IMR-90 (cell line): ENCODE measurements around the gene LTO1. TPM values are rescaled to one million over a fixed set of nuclear protein-coding genes. Genes with fewer than 3 reads are reported as not detected.
A peak's percentile ranks its signal among the peaks of the same experiment; 100 is the strongest.

Experiments
- ATAC-seq: fragments of 200-7000 bp; cut with Tn5 transposase; 2 replicates; pipeline ENCODE4 v1.9.1; 2020; ENCODE audit warnings: low read depth, mild to moderate bottlenecking, moderate library complexity
- BruUV-seq: library from RNA; stranded (reverse); fragments of 400-500 nt; replicated peaks from 2 replicates; lab custom pipeline; 2021; lab: Mats Ljungman, UMichigan
- CTCF ChIA-PET: fragments of 300-600 bp; formaldehyde crosslinking; extraction: SDS; loops from one replicate; lab custom pipeline; 2021; ENCODE audit warnings: antibody characterized with exemption; lab: Yijun Ruan, JAX
- POLR2A ChIA-PET: fragments of 300-600 bp; sonication (Branson Sonifier 250); formaldehyde crosslinking; loops from one replicate; lab custom pipeline; 2022; ENCODE audit warnings: antibody characterized with exemption; ENCODE audit not compliant: unreplicated experiment; lab: Charles Lee
- DNase-seq: peaks from one replicate; pipeline ENCODE4 v3.0.0; 2013
- H2AFZ ChIP-seq: replicated peaks from 2 replicates; pipeline ENCODE3; 2013; ENCODE audit warnings: low read length, mild to moderate bottlenecking; ENCODE audit not compliant: poor library complexity
- H2AK5ac ChIP-seq: 2 replicates; pipeline ENCODE4 v1.6.1; 2013; ENCODE audit warnings: low read depth, low read length, inconsistent platforms
- H2AK9ac ChIP-seq: replicated peaks from 2 replicates; pipeline ENCODE3; 2013; ENCODE audit warnings: mild to moderate bottlenecking, low read depth, low read length, moderate library complexity; ENCODE audit not compliant: poor library complexity
- H2BK120ac ChIP-seq: 2 replicates; pipeline ENCODE4 v1.6.1; 2013; ENCODE audit warnings: low read depth, low read length, inconsistent platforms
- H2BK15ac ChIP-seq: 3 replicates; pipeline ENCODE4 v1.6.1; 2013; ENCODE audit warnings: low read depth, low read length, inconsistent platforms
- H2BK20ac ChIP-seq: 2 replicates; pipeline ENCODE4 v1.6.1; 2013; ENCODE audit warnings: low read depth, mild to moderate bottlenecking, inconsistent platforms, low read length, moderate library complexity
- H2BK5ac ChIP-seq: 2 replicates; pipeline ENCODE4 v1.6.1; 2013; ENCODE audit warnings: mild to moderate bottlenecking, low read depth, low read length, inconsistent platforms; ENCODE audit not compliant: poor library complexity, severe bottlenecking
- H3K14ac ChIP-seq: replicated peaks from 2 replicates; pipeline ENCODE4 v1.6.1; 2013; ENCODE audit warnings: low read depth, low read length, inconsistent platforms
- H3K18ac ChIP-seq: 2 replicates; pipeline ENCODE4 v1.6.1; 2013; ENCODE audit warnings: low read depth, low read length, control low read depth
- H3K23ac ChIP-seq: 2 replicates; pipeline ENCODE4 v1.6.1; 2013; ENCODE audit warnings: low read depth, low read length, inconsistent platforms
- H3K27ac ChIP-seq: 2 replicates; pipeline ENCODE4 v1.5.1; 2013; ENCODE audit warnings: mild to moderate bottlenecking, control low read depth, low read length; ENCODE audit not compliant: insufficient read depth
- H3K27me3 ChIP-seq: 2 replicates; pipeline ENCODE4 v1.6.1; 2013; ENCODE audit warnings: low read length; ENCODE audit not compliant: control insufficient read depth, insufficient read depth
- H3K36me3 ChIP-seq: 2 replicates; pipeline ENCODE4 v1.6.1; 2013; ENCODE audit warnings: low read length, mixed read lengths; ENCODE audit not compliant: control insufficient read depth, insufficient read depth
- H3K4ac ChIP-seq: 2 replicates; pipeline ENCODE4 v1.6.1; 2013; ENCODE audit warnings: low read depth, low read length, inconsistent platforms
- H3K4me1 ChIP-seq: 2 replicates; pipeline ENCODE4 v1.6.1; 2013; ENCODE audit warnings: low read length, mixed read lengths; ENCODE audit not compliant: control insufficient read depth, insufficient read depth
- H3K4me2 ChIP-seq: 2 replicates; pipeline ENCODE4 v1.6.1; 2013; ENCODE audit warnings: low read depth, mild to moderate bottlenecking, control low read depth, low read length, moderate library complexity
- H3K4me3 ChIP-seq: 2 replicates; pipeline ENCODE4 v1.5.1; 2013; ENCODE audit warnings: low read depth, mild to moderate bottlenecking, control low read depth, low read length, moderate library complexity; ENCODE audit not compliant: insufficient read depth
- H3K56ac ChIP-seq: 2 replicates; pipeline ENCODE4 v1.6.1; 2013; ENCODE audit warnings: low read length, inconsistent platforms; ENCODE audit not compliant: insufficient read depth; ENCODE audit errors: extremely low read depth
- H3K79me1 ChIP-seq, 2 experiments: 2 replicates each; pipeline ENCODE4 v1.6.1; 2013; ENCODE audit warnings: low read length in 2 of 2, inconsistent platforms in 1 of 2, low read depth in 1 of 2
- H3K9ac ChIP-seq: 2 replicates; pipeline ENCODE4 v1.6.1; 2013; ENCODE audit warnings: low read depth, low read length, control low read depth
- H3K9me1 ChIP-seq: 2 replicates; pipeline ENCODE4 v1.6.1; 2013; ENCODE audit warnings: low read length, inconsistent platforms; ENCODE audit not compliant: insufficient read depth
- H3K9me3 ChIP-seq: 2 replicates; pipeline ENCODE4 v1.6.1; 2013; ENCODE audit warnings: low read length; ENCODE audit not compliant: control insufficient read depth, insufficient read depth
- H4K20me1 ChIP-seq: 2 replicates; pipeline ENCODE4 v1.6.1; 2013; ENCODE audit warnings: low read length, inconsistent platforms; ENCODE audit not compliant: insufficient read depth
- H4K5ac ChIP-seq: 2 replicates; pipeline ENCODE4 v1.6.1; 2013; ENCODE audit warnings: mild to moderate bottlenecking, low read depth, low read length, control low read depth
- H4K8ac ChIP-seq, 2 experiments: 2 replicates each; pipeline ENCODE4 v1.6.1; 2013; ENCODE audit warnings: low read depth in 2 of 2, low read length in 2 of 2, control low read depth in 1 of 2, inconsistent platforms in 1 of 2
- H4K91ac ChIP-seq: 2 replicates; pipeline ENCODE4 v1.6.1; 2013; ENCODE audit warnings: low read depth, low read length, inconsistent platforms; ENCODE audit not compliant: insufficient read depth
- FOS ChIP-seq: fragments of 150-350 bp; IDR thresholded peaks from 2 replicates; pipeline ENCODE4 v1.6.1; 2016; ENCODE audit warnings: low read depth, low read length
- MAZ ChIP-seq: IDR thresholded peaks from 2 replicates; pipeline ENCODE4 v1.6.1; 2012; ENCODE audit warnings: low read depth, mild to moderate bottlenecking, low read length, improper control_type of control experiment, moderate library complexity, borderline replicate concordance
- MXI1 ChIP-seq: IDR thresholded peaks from 2 replicates; pipeline ENCODE4 v1.6.1; 2012; ENCODE audit warnings: low read depth, mild to moderate bottlenecking, low read length, moderate library complexity, borderline replicate concordance
- WGBS, 2 experiments: methylation state at CpG; one replicate each; pipeline versions ENCODE4 v1.1.5 to v1.1.7; 2013; ENCODE audit warnings: missing lambda C conversion rate in 2 of 2; ENCODE audit not compliant: insufficient read length in 1 of 2; ENCODE audit errors: extremely low coverage in 2 of 2; 5-methylcytosine and 5-hydroxymethylcytosine counted together
- dilution Hi-C: fragments of 300-500 bp; cut with HindIII; formaldehyde crosslinking; loops from one replicate; pipeline ENCODE4 v1.14.3; 2018; ENCODE audit warnings: low sequenced_read_pairs; ENCODE audit not compliant: unreplicated experiment
- in situ Hi-C: fragments of 300-500 bp; cut with MboI; formaldehyde crosslinking; loops from 3 replicates; pipeline ENCODE4 v1.14.3; 2019; ENCODE audit warnings: low sequenced_read_pairs, inconsistent platforms, mixed read lengths
- intact Hi-C: fragments of 100-400 bp; cut with micrococcal nuclease; formaldehyde crosslinking; loops from 2 replicates; pipeline ENCODE4 v1.10.0; 2022
- polyA plus RNA-seq, 3 experiments: library from polyadenylated mRNA; depleted of rRNA; stranded (reverse); fragments of >200 nt; gene quantifications; 2 replicates each; pipeline ENCODE4 v1.2.3, GENCODE V29; 2012; ENCODE audit warnings: low replicate concordance in 1 of 3
- total RNA-seq: library from RNA; depleted of rRNA; stranded (reverse); fragments of >200 nt; gene quantifications from 2 replicates; pipeline ENCODE4 v1.2.3, GENCODE V29; 2012
- TF ChIP-seq, protein P1 (sequence below): conservative IDR thresholded peaks from 2 replicates; pipeline ENCODE4 v1.5.1; 2012; ENCODE audit warnings: mild to moderate bottlenecking, low read depth, low read length, improper control_type of control experiment

LTO1 gene
- total and polyA plus RNA-seq, 2 of the 4 experiments (the other 2 are of a cell fraction) = 8.2 to 23.5 TPM

GRCh38 chr11:69647390-69647748 lies 27.8 kb downstream of the LTO1 start:
- Histone ChIP-seq H4K8ac (peak overlapping the region in 1 of 2 experiments; percentile 36; a peak in 1 of 4 replicates), H3K4me2 (no peak overlapping the region), H3K18ac (no peak overlapping the region), H3K4me1 (peaks cover 21% of the 10 kb centered on the region), H3K9me3 (no peaks in the 10 kb centered on the region), H4K20me1 (peaks cover 93% of the 10 kb centered on the region), H2BK5ac (peak overlapping the region; percentile 14), H3K4me3 (no peak overlapping the region), H2AFZ (no peak overlapping the region), H3K23ac (peak overlapping the region; percentile 8; the same call in 1 of the 2 replicates), H3K14ac (no peak overlapping the region), H3K9ac (no peak overlapping the region), H2AK9ac (peak overlapping the region; percentile 60), H2AK5ac (no peak overlapping the region), H4K91ac (no peak overlapping the region), H4K5ac (no peak overlapping the region), H3K36me3 (peaks cover 84% of the 10 kb centered on the region), H3K27ac (no peak overlapping the region), H3K56ac (no peak overlapping the region), H2BK120ac (no peak overlapping the region), H3K9me1 (no peaks in the 10 kb centered on the region; the same call in 1 of the 2 replicates), H2BK15ac (no peak overlapping the region), H3K79me1 (peaks cover 21 to 81% of the 10 kb centered on the region in 2 experiments), H3K4ac (no peak overlapping the region), H2BK20ac (no peak overlapping the region), H3K27me3 (no peaks in the 10 kb centered on the region)
- DNase-seq (no peak), ATAC-seq (no peak)
- no peak for TF ChIP-seq FOS
- no peak for TF ChIP-seq MXI1
- TF ChIP-seq, protein P1, sequence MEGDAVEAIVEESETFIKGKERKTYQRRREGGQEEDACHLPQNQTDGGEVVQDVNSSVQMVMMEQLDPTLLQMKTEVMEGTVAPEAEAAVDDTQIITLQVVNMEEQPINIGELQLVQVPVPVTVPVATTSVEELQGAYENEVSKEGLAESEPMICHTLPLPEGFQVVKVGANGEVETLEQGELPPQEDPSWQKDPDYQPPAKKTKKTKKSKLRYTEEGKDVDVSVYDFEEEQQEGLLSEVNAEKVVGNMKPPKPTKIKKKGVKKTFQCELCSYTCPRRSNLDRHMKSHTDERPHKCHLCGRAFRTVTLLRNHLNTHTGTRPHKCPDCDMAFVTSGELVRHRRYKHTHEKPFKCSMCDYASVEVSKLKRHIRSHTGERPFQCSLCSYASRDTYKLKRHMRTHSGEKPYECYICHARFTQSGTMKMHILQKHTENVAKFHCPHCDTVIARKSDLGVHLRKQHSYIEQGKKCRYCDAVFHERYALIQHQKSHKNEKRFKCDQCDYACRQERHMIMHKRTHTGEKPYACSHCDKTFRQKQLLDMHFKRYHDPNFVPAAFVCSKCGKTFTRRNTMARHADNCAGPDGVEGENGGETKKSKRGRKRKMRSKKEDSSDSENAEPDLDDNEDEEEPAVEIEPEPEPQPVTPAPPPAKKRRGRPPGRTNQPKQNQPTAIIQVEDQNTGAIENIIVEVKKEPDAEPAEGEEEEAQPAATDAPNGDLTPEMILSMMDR = no peak
- TF ChIP-seq MAZ = no peak
- 74% methylated on average over 4 of the region's 11 CpGs; no CpG with 5 or more reads in 1 of the 2 experiments for WGBS, 2 experiments
- ChIA-PET POLR2A (no interaction called here), CTCF (no interaction called here)
- dilution Hi-C loops (no loop called here), intact Hi-C loops (loop anchor here (10.0 kb wide), 1 partner anchor 743 kb away; the partner anchor contains the start of genes IGHMBP2 and MRPL21), in situ Hi-C loops (no loop called here)
- no TSS peak for BruUV-seq
